HG02938 (cell line): ENCODE data around the gene CCDC85C.

Source experiments
- ATAC-seq: cut with Tn5 transposase; IDR thresholded peaks from one replicate; pipeline ENCODE4 v1.9.1; 2021; ENCODE audit warnings: mild to moderate bottlenecking, moderate library complexity; ENCODE audit not compliant: unreplicated experiment

Gene CCDC85C

DNA sequence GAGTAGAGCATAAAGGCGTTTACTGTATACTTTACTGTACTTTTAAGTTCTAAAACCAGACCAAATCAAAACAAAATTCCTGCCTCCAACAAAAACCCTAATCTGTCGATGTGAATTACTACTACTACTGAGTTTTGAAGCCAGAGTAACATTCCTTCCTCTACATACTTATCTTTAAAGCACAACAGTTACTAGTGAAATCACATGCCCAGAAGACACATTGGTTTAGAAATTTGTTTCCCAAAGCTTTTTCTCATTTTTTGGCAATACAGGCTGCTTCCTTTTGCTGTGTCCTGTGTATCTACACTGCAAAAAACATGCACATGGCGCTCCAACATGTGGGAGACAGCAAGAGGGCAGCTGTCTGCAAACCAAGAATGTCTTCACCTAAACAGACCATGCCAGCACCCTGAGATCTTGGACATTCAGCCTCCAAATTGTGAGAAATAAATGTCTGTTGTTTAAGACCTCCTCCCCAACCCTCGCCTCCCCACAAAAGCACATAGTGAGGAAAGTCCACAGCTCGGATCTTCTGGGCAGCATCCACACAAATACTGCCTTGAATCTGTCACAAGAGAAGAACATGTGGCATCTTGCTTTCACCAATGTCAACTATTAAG, 144.4 kb downstream of the CCDC85C start:
- no peak for ATAC-seq

DNA sequence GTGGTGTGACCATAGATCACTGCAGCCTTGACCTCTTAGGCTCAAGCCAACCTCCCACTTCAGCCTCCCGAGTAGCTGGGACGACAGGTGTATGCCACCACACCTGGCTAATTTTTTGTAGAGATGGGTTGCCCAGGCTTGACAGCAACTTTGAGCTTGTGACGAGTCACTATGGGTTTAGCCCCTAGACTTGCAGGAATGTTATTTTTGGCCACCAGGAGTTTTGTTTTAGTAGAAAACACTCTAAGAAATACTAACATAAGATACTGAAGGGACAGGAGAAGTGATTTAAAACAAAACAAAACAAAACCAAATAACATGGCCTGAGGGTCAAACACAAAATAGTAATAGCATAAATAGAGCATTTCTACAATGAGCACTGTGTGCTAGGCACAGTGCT, 149.8 kb downstream of the CCDC85C start:
- ATAC-seq, result no peak

DNA sequence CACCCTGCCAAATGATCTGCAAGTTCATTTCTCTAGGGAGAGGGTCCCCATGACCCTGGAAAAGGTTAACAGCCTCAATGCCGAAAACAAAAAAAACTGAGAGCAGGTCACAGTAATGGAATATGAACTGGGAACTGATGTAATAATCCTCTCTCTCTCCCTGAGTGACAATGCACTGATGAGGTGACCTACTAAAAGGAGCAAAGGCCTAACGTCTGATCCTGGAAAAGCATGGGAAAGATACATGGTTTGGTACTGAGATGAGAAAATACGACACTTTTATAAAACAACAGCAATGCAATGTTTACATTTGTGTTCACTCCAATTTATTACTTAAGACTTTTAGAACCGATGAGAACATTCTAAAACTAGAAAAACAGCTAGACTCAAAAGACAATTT, 151.0 kb downstream of the CCDC85C start:
- no peak for ATAC-seq

DNA sequence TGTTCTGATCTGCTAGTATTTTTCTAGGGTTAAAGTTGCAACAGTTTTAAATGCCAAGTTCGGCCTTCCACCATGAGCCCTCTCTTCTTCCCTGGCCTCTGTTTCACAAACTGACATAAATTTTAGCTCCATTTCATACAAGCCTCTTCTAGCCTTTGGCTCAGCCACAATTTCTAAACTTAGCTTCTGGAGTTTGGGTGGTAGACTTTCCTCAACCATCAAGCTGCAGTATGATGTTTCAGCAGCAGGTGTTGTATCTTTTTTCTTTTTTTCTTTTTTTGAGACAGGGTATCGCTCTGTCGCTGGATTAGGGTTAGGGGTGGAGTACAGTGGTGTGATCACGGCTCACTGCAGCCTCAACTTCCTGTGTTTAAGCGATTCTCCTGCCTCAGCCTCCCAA, 152.8 kb downstream of the CCDC85C start:
- no peak for ATAC-seq

DNA sequence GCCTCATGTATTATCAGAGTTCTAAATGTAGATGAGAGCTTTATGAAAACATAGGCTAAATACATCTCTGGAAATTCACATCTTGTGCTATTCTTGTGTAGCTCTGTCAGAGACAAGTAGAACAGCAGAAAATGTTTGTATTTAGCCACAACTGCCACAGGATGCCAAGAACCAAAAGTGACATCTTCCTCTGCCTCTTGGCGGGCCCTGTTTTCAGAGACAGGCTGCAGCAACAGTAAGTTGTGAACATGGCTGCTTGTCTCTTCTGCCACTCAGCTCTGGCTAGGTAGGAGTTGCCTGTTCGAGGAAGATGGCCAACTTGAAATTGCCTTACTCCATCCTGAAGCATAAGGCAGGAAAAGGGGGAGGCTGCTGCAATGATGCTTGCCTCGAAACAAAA, 153.7 kb downstream of the CCDC85C start:
- no peak for ATAC-seq
